Heart right ventricle (tissue), 16 donors: ENCODE results near the gene KCNN2. TPM values are rescaled to one million over a fixed set of nuclear protein-coding genes. Genes with fewer than 3 reads are reported as not detected.

Experiments
- ATAC-seq, 8 donors: fragments of 200-7000 bp; cut with Tn5 transposase; one replicate each; pipeline ENCODE4 v1.9.1; 2020; ENCODE audit warnings: mild to moderate bottlenecking in 8 of 8, moderate library complexity in 8 of 8, moderate number of reproducible peaks in 1 of 8
- DNase-seq, 2 donors: peaks; one replicate each; pipeline ENCODE4 v3.0.0-alpha.2; 2020
- H3K27ac ChIP-seq, 10 donors: fragments of 200-600 bp; sonication (generic) in 2 of 10; one replicate each; pipeline versions ENCODE4 v1.5.0 to v1.8.0; 2020 to 2022; ENCODE audit warnings: mild to moderate bottlenecking in 3 of 10
- H3K27me3 ChIP-seq, 7 donors: fragments of 200-600 bp; one replicate each; pipeline ENCODE4 v1.8.0; 2021 to 2022; ENCODE audit warnings: mild to moderate bottlenecking in 2 of 7
- H3K36me3 ChIP-seq, 9 donors: fragments of 200-600 bp; sonication (generic) in 1 of 9; one replicate each; pipeline versions ENCODE4 v1.5.0 to v1.8.0; 2020 to 2022; ENCODE audit warnings: mild to moderate bottlenecking in 2 of 9
- H3K4me1 ChIP-seq, 9 donors: fragments of 200-600 bp; sonication (generic) in 1 of 9; one replicate each; pipeline versions ENCODE4 v1.5.0 to v1.8.0; 2020 to 2022; ENCODE audit warnings: mild to moderate bottlenecking in 4 of 9
- H3K4me3 ChIP-seq, 10 donors: fragments of 200-600 bp; sonication (generic) in 2 of 10; one replicate each; pipeline versions ENCODE4 v1.5.0 to v1.8.0; 2020 to 2022; ENCODE audit warnings: mild to moderate bottlenecking in 7 of 10, moderate library complexity in 2 of 10
- H3K9me3 ChIP-seq, 11 donors: fragments of 200-600 bp in 10 of 11; sonication (generic) in 2 of 11; one replicate each; pipeline versions ENCODE4 v1.5.0 to v1.8.0; 2013 to 2022; ENCODE audit warnings: mild to moderate bottlenecking in 2 of 11, control low read depth in 1 of 11, moderate library complexity in 1 of 11
- WGBS, 2 donors: extraction: QIAGEN DNeasy Blood & Tissue Kit; methylation state at CpG; one replicate each; pipeline ENCODE4 v1.1.7; 2013; ENCODE audit warnings: inconsistent platforms in 1 of 2; 5-methylcytosine and 5-hydroxymethylcytosine counted together
- intact Hi-C, 10 donors: fragments of 100-400 bp; cut with DNase I; formaldehyde crosslinking; loops; one replicate each; pipeline versions ENCODE4 v1.11.1 to v1.14.2; 2022
- polyA plus RNA-seq, 2 donors: library from polyadenylated mRNA; stranded (reverse); fragments of 200-250 nt; gene quantifications; one replicate each; pipeline ENCODE4 v1.2.3, GENCODE V29; 2013
- total RNA-seq, 10 donors: library from RNA; stranded (reverse); fragmentation: NEBNext Ultra II Directional in 3 of 10; extraction: Animal tissue kit (Norgen Biotek cat#: 25700) in 3 of 10; gene quantifications; one replicate each; pipeline versions ENCODE4 v1.2.1 to v1.2.4, GENCODE V29; 2021 to 2023
- TF ChIP-seq, protein P1 (sequence below), 9 donors: fragments of 200-600 bp; sonication (generic) in 2 of 9; IDR thresholded peaks; one replicate each; pipeline versions ENCODE4 v1.5.0 to v1.8.0; 2021 to 2022; ENCODE audit warnings: antibody characterized with exemption in 9 of 9, mild to moderate bottlenecking in 5 of 9, moderate library complexity in 1 of 9
- donor health status: Arrhythmogenic right ventricular cardiomyopathy.
- donor health status: ischemic (EF 13 %, LVEDD 7.1; RV severe dilation, severe dysfunction).
- donor health status: healthy with polysubstance abuse.
- donor health status: DM: no; HTN: yes; CAD: no.
- donor health status: DM: no; HTN: no; CAD: no.
- donor health status: ischemic (EF 25% LVEDD 6.9; RV normal size, moderate dysfunction).
- donor health status: ischemic (EF 25% LVEDD 5.7; RV mildly dilated, moderate dysfunction).
- donor health status: healthy.
- donor health status: DM: yes; HTN: yes; CAD: no.
- donor health status: Ischemic cardiomyopathy.
- donor health status: ischemic (EF 35%, LVEDD 5.7; RV mildly dilated, moderate dysfunction).
- donor health status: nonischemic (EF 11% LVEDD 7.7; RV severe dilation, severe dysfunction).
- donor health status: DM: yes; HTN: yes; CAD: no.
- donor health status: PGD.
- donor health status: ischemic (EF 29% LVEDD 5.4; RV normal size, mild dysfunction).
- donor health status: nonischemic (EF 23%, LVEDD 6.1; RV moderate dilation, normal function).

Gene KCNN2
- total and polyA plus RNA-seq, 12 donors = 1.0 to 10.7 (median 7.6) TPM

GRCh38 chr5:114391321-114391720, 29.5 kb downstream of the KCNN2 start:
- H3K4me1 ChIP-seq = peaks cover 0 to 22% (median 0%) of the 10 kb centered on the region in 9 donors
- no peak overlapping the region for H3K4me3 ChIP-seq
- DNase-seq (no peak), ATAC-seq (peak in 3 of 8 donors; percentile 35 to 54 (median 53))
- H3K27ac ChIP-seq = peak overlapping the region in 1 of 10 donors; percentile 33
- H3K9me3 ChIP-seq = no peaks in the 10 kb centered on the region
- TF ChIP-seq, protein P1, sequence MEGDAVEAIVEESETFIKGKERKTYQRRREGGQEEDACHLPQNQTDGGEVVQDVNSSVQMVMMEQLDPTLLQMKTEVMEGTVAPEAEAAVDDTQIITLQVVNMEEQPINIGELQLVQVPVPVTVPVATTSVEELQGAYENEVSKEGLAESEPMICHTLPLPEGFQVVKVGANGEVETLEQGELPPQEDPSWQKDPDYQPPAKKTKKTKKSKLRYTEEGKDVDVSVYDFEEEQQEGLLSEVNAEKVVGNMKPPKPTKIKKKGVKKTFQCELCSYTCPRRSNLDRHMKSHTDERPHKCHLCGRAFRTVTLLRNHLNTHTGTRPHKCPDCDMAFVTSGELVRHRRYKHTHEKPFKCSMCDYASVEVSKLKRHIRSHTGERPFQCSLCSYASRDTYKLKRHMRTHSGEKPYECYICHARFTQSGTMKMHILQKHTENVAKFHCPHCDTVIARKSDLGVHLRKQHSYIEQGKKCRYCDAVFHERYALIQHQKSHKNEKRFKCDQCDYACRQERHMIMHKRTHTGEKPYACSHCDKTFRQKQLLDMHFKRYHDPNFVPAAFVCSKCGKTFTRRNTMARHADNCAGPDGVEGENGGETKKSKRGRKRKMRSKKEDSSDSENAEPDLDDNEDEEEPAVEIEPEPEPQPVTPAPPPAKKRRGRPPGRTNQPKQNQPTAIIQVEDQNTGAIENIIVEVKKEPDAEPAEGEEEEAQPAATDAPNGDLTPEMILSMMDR (IDR thresholded peaks at IDR 0.05) = no peak
- intact Hi-C loops = no loop called here
- H3K36me3 ChIP-seq = no peaks in the 10 kb centered on the region
- H3K27me3 ChIP-seq = no peaks in the 10 kb centered on the region
- WGBS, 2 donors = 48 to 50% methylated on average over 1 of the region's 1 CpG

GRCh38 chr5:114393159-114393558, 31.3 kb downstream of the KCNN2 start:
- ATAC-seq = no peak

GRCh38 chr5:114402206-114402605, 40.3 kb downstream of the KCNN2 start:
- 70 to 78% methylated on average over 1 of the region's 1 CpG for WGBS, 2 donors

More at GRCh38 chr5:114393159-114393558, 31.3 kb downstream of the KCNN2 start:
- no peaks in the 10 kb centered on the region for H3K27me3 ChIP-seq
- no peak for DNase-seq
- H3K36me3 ChIP-seq = no peaks in the 10 kb centered on the region
- TF ChIP-seq, protein P1 (IDR thresholded peaks at IDR 0.05) = no peak
- intact Hi-C loops = no loop called here
- no peak overlapping the region for H3K27ac ChIP-seq
- H3K4me3 ChIP-seq = no peak overlapping the region
- 61 to 70% methylated on average over 1 of the region's 1 CpG for WGBS, 2 donors
- H3K9me3 ChIP-seq = peaks cover 0 to 5% (median 2%) of the 10 kb centered on the region in 11 donors
- peaks cover 0 to 22% (median 0%) of the 10 kb centered on the region in 9 donors for H3K4me1 ChIP-seq

GRCh38 chr5:114407783-114408182, 45.9 kb downstream of the KCNN2 start:
- H3K9me3 ChIP-seq = no peaks in the 10 kb centered on the region
- intact Hi-C loops = no loop called here
- H3K36me3 ChIP-seq = no peaks in the 10 kb centered on the region
- WGBS, 2 donors = 83 to 94% methylated on average over 3 of the region's 3 CpGs
- H3K4me1 ChIP-seq = no peaks in the 10 kb centered on the region
- ATAC-seq (no peak), DNase-seq (no peak)
- no peak overlapping the region for H3K4me3 ChIP-seq
- H3K27me3 ChIP-seq = no peaks in the 10 kb centered on the region
- TF ChIP-seq, protein P1 (IDR thresholded peaks at IDR 0.05) = no peak
- no peak overlapping the region for H3K27ac ChIP-seq

More at GRCh38 chr5:114402206-114402605, 40.3 kb downstream of the KCNN2 start:
- no peaks in the 10 kb centered on the region for H3K27me3 ChIP-seq
- H3K4me1 ChIP-seq = no peaks in the 10 kb centered on the region
- H3K27ac ChIP-seq = no peak overlapping the region
- no peak for DNase-seq
- no peaks in the 10 kb centered on the region for H3K36me3 ChIP-seq
- TF ChIP-seq, protein P1 (IDR thresholded peaks at IDR 0.05) = no peak
- no peak for ATAC-seq
- H3K4me3 ChIP-seq = no peak overlapping the region
- intact Hi-C loops = no loop called here
- H3K9me3 ChIP-seq = peaks cover 0 to 11% (median 4%) of the 10 kb centered on the region in 11 donors
